GM12892 (cell line): Measurements from ENCODE around the gene NSUN5. TPM values are rescaled to one million over a fixed set of nuclear protein-coding genes. Genes with fewer than 3 reads are reported as not detected.

ENCODE experiments used
- DNase-seq: peaks from one replicate; pipeline ENCODE4 v3.0.0; 2011; ENCODE audit not compliant: insufficient read length
- FAIRE-seq: peaks from 2 replicates; lab custom pipeline; 2011; peaks lifted over from hg19 to GRCh38; lab: Jason Lieb, UNC
- POLR2A ChIP-seq: IDR thresholded peaks from 2 replicates; pipeline ENCODE4 v1.6.1; 2011; ENCODE audit warnings: low read depth, low read length, control low read depth
- POLR2AphosphoS5 ChIP-seq: IDR thresholded peaks from 2 replicates; pipeline ENCODE4 v1.6.1; 2011; ENCODE audit warnings: low read depth, low read length, control low read depth
- TAF1 ChIP-seq: IDR thresholded peaks from 2 replicates; pipeline ENCODE4 v1.6.1; 2011; ENCODE audit warnings: low read depth, mild to moderate bottlenecking, control low read depth, low read length, borderline replicate concordance
- polyA plus RNA-seq: library from polyadenylated mRNA; unstranded; fragments of >200 nt; gene quantifications from one replicate; pipeline ENCODE4 v1.2.1, GENCODE V29; 2012; ENCODE audit warnings: missing spikeins, inconsistent platforms; ENCODE audit not compliant: missing spikeins

NSUN5 gene
- 20.4 TPM for polyA plus RNA-seq

DNA sequence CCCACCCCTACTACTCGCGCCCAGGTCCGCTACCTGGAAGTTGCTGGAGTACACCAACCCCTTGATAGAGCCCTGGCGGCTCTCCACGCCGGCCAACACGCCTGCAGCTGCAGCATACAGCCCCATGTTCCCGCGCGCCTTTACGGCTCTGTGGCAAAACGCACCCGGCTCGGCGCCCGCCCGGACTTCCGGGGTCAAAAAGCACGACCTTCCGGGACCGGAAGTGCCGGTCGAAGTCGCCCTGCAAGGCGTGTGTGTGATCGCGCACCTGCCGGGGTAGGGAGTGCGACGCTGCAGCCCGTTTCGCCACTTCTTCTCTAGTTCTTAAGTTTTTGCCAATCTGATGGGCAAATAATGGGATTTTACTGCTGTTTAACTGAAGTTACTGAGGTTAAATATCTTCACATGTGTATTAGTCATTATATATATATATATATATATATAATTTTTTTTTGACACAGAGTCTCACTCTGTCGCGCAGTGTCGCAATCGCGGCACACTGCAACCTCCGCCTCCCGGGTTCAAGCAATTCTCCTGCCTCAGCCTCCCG lies at the start of gene NSUN5:
Gene NSUN5, minus strand, starts transcription at position 162 of the 550 bp plus-strand sequence. Its CDS starts 36 bp downstream, at position 126.
- FAIRE-seq, result peak; percentile 86

DNA sequence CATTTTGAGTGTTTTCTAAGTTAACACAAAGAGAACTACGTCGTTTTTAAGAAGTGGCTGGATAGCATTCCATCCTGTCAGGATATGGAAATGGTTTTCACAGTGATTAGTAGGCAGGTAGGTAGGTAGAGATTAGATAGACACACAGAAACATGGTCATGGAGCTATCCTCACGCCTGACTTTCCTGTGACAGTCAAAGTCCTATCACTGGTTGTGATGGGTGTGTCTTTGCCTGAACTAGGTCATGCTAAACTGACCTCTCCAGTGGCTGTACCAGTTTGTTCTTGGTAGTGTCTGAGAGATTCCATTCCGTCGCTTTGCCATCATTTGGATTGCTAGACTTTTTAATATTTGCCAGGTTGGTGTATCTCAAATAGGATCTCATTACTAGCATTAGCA lies 47.5 kb upstream of the NSUN5 start:
- TF ChIP-seq TAF1 (no peak), POLR2AphosphoS5 (no peak), POLR2A (no peak)
- FAIRE-seq (no peak), DNase-seq (no peak)

More for the DNA sequence above, at the start of gene NSUN5:
- TF ChIP-seq POLR2A (peak; percentile 94), POLR2AphosphoS5 (peak; percentile 89), TAF1 (peak; percentile 74; the same call in 1 of the 2 replicates)
- peak; percentile 92 for DNase-seq

DNA sequence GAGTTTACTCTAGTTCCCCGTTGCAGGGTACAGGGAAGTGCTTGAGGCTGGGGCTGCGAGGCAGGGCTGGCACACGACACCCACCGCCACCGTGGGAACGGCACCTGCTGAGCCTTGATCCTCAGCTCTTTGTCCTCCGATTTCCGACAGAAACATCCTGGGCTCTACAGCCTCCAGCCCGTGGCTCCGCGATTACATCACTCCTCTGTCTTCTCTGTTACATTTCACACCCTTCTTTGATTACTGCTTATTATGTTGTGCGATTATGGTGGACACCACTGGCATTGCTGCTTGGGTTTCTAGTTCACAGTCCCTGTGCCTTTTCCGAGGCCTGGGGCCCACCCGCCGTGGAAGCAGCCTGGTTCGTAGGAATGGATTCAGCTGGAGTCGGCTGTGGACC lies 46.2 kb upstream of the NSUN5 start:
- no peak for FAIRE-seq
- TF ChIP-seq TAF1 (no peak), POLR2A (no peak), POLR2AphosphoS5 (no peak)

DNA sequence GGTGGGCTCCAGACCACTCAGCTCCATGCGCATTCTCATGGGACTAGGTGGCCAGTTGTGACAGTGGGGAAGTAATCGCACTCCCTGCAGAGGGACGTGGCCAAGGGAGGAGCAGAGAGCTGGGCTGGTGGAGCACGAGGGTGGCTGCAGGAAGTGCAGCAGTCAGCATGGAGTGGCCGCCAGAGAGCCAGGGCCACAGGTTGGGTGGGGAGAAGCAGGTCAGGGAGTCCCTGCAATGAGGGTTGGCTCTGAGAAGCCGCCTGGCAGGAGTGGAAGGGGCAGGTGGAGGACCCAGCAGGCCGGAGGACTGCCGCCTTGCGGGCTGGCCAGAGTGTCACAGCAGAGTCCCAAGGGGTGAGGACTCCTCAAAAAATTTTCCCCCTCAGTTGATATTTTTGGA lies 45.6 kb upstream of the NSUN5 start:
- no peak for DNase-seq
- FAIRE-seq, result no peak
- TF ChIP-seq POLR2AphosphoS5 (no peak), POLR2A (no peak), TAF1 (no peak)

More for the DNA sequence above, 46.2 kb upstream of the NSUN5 start:
- no peak for DNase-seq

DNA sequence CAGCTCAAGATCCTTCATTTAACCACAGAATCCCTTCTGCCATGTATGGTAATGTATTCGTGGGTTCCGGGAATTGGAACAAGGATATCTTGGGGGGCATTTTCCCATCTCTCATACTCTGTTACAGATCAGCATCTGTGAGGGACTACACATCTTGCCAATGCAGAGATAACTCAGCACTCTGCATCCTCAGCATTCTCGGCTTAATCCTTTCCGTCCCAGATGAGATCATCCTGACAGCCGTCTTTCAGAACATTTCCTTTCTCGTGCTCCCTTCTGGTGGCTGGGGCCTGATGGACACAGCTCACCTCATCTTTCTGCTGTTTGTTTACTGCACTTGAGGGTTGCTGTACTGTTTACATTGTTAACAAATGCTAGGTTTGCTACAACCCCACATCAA lies 44.6 kb upstream of the NSUN5 start:
- FAIRE-seq (no peak), DNase-seq (no peak)
- TF ChIP-seq POLR2AphosphoS5 (no peak), POLR2A (no peak), TAF1 (no peak)

DNA sequence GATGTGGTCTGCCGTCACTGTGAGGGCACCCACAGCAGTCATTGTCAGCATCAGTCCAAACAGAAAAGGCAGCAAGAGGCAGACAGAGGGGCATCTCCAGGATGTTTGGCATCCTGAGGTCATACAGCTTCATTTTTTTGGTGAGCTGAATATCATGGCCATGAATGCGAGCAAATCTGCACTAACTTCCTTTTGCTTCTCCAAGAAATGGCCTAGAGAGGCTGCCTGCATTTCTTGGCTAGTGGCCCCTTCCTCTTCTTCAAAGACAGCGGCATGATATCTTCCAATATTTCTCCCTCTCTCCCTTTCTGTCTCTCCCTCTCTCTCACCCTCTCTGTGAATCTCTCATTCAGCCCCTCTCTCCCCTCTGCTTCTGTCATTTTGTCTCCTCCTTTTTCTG lies 44.2 kb upstream of the NSUN5 start:
- TF ChIP-seq TAF1 (no peak), POLR2AphosphoS5 (no peak), POLR2A (no peak)
- DNase-seq, result no peak

DNA sequence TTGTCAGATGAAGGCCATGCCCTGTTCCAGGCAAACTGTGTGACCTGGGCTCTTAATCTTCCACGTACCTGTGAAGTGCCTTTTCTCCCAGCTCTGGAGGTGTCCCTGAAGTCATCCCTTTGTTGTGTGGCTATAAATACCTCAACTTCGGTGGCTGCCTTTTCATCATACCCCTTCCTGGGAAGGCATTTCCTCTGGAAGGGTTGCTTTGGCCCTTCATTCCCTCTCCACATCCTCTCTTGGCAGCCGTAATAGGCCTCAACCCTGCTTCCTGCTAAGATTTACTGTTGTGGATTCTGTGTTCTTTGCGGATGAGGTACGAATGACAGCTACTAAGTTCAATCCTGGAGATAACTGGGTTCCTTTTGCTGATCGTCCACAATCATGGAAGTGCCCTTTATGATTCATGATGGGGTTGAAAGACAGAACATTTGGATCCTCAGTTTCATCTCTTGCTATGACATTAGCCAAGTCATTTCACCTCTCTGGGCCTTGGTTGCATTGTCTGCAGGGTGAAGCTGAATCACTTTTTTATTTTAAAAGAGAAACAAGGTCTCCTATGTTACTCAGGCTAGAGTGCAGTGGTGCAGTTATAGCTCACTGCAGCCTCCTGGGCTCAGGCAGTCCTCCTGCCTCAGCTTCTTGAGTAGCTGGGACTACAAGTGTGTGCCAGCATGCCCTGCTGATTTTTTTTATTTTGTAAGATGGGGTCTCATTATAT lies 43.0 kb upstream of the NSUN5 start:
- no peak for DNase-seq

More for the DNA sequence above, 44.2 kb upstream of the NSUN5 start:
- no peak for FAIRE-seq

DNA sequence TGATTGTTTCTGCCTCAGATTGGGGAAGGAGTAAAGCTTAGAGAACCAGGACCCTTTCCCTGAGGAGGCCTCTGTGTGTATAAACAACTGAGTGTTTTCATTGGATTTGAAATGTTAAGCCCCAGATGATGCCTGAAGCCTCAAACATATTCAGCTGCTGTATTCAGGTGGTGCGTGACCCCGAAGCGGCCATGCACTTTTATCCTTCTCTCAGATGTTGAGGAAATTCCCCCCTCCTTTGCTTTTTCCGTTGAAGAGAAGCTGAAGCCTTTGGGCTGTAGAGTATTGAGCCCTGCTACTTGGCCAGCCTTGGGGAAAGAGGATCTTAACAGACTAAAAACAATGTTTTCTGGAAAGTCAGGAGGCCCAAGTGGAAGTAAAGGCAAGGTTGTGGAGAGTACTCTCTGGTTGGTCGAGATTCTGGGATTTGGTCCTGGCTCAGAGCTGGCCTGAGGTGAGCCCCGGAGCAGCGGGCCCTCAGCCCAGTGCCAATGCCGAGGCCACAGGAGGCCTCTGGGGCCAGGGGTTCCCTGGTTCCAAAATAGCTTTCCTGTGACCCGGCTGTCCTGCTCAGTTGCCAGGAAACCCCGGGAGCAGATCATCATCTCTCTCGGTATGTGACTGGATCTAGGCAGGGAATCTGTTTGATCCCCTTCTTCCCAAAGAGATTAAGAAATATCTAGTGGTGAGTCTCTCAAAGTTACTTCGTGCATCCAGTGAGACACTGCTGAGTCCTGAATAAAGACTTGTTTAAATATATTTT lies 41.9 kb upstream of the NSUN5 start:
- DNase-seq (no peak), FAIRE-seq (no peak)
- no peak for TF ChIP-seq TAF1
- no peak for TF ChIP-seq POLR2AphosphoS5
- no peak for TF ChIP-seq POLR2A

More for the DNA sequence above, 43.0 kb upstream of the NSUN5 start:
- FAIRE-seq, result no peak
- TF ChIP-seq POLR2A (no peak), POLR2AphosphoS5 (no peak), TAF1 (no peak)

DNA sequence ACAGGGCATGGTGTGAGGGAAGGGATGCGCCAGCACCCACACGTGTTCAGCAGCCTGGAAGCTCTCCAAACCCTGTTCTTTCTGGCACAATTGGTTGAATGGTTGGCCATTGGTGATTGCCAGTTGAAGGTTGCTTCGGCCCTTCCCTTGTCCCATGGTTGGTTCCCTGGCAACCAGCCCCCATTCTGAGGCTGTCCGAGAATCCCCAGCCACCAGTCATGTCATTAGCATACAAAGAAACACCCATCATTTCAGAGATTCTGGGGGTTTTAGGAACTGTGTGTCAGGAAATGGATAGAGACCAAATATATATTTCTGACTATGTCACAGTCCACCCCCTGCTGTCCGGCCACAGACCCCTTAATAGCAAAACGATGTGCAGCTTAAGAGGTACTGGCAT lies 41.1 kb upstream of the NSUN5 start:
- TF ChIP-seq POLR2A (no peak), TAF1 (no peak), POLR2AphosphoS5 (no peak)
- no peak for DNase-seq
- FAIRE-seq, result no peak

DNA sequence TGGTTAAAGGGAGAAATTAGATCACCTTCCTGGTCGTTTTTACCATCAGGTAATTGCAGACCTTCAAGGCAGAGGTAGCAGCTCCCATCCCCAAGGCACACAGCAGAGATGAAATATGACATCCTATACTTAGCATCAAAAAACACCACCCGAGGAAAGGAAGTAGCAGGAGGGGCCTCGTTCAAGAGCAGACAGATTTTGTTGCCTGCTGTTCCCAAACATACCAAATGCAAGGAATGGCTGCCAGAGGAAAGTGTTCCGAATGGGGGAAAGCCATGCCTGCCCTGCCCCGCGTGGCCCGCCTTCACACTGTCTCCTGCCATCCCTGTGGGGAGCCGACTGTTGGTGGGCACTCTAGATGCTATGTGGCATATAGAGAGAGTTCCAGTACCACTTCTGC lies 37.3 kb upstream of the NSUN5 start:
- TF ChIP-seq TAF1, result no peak
- DNase-seq (no peak), FAIRE-seq (no peak)

DNA sequence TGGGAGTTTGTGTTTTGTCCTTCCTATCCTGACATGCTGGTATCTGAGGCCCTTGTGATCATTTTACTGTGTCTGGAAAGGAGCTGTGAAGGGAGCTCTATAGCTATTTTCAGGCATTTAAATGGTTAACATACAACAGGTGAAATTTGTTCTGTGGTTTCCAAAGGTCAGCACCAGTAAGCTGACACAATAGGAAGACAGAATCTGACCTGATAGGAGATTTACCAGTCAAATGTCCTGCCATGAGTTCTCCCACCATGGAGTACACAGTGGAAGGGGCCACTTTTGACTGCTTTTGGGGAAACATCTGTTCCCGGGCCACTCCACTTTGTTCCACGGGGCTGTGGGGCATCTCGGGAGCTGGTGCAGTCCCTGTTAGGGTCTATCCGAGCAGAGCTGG lies 36.9 kb upstream of the NSUN5 start:
- DNase-seq (no peak), FAIRE-seq (no peak)
- TF ChIP-seq TAF1 (no peak), POLR2AphosphoS5 (no peak), POLR2A (no peak)
